HepG2 (cell line): ENCODE measurements around the gene AP4M1. TPM values are rescaled to one million over a fixed set of nuclear protein-coding genes. Genes with fewer than 3 reads are reported as not detected.

Experiments used
- RBAK ChIP-seq: sonication (generic); formaldehyde crosslinking; IDR thresholded peaks from 2 replicates; pipeline ENCODE4 v1.5.1; 2020; ENCODE audit warnings: mild to moderate bottlenecking, missing genetic modification reagents
- ZNF713 ChIP-seq: sonication (generic); formaldehyde crosslinking; IDR thresholded peaks from 2 replicates; pipeline ENCODE4 v1.4.0; 2020; ENCODE audit warnings: mild to moderate bottlenecking, missing genetic modification reagents
- polyA plus RNA-seq, 8 experiments: library from polyadenylated mRNA; depleted of rRNA in 3 of 8; stranded (reverse) in 7 of 8; unstranded in 1 of 8; fragments of >200 nt; fragmentation: Illumina TruSeq in 4 of 8; extraction: Trizol in 4 of 8; gene quantifications; 2 replicates each; pipeline versions ENCODE4 v1.2.1 to v1.2.3, GENCODE V29; 2011 to 2016; ENCODE audit warnings: low read depth in 4 of 8, missing spikeins in 1 of 8, mixed read lengths in 1 of 8; ENCODE audit not compliant: insufficient read depth in 1 of 8
- total RNA-seq, 5 experiments: library from RNA; depleted of rRNA; stranded (reverse); fragments of >200 nt; fragmentation: Illumina TruSeq; extraction: Trizol; gene quantifications; 2 replicates each; pipeline ENCODE4 v1.2.3, GENCODE V29; 2016; ENCODE audit warnings: low read depth in 1 of 5
- TF ChIP-seq, protein P1 (sequence below): sonication (generic); formaldehyde crosslinking; IDR thresholded peaks from 2 replicates; pipeline ENCODE4 v1.8.1; 2023; ENCODE audit warnings: mild to moderate bottlenecking, moderate library complexity, missing genetic modification reagents
- TF ChIP-seq, protein P2 (sequence below): sonication (generic); formaldehyde crosslinking; IDR thresholded peaks from 2 replicates; pipeline ENCODE4 v1.4.0; 2020; ENCODE audit warnings: missing genetic modification reagents, mild to moderate bottlenecking, borderline replicate concordance
- TF ChIP-seq, protein P3 (sequence below), 2 experiments: IDR thresholded peaks; 2 replicates each; pipeline ENCODE4 v1.6.1; 2011 to 2012; ENCODE audit warnings: low read length in 2 of 2, borderline replicate concordance in 1 of 2, low read depth in 1 of 2, mild to moderate bottlenecking in 1 of 2, moderate library complexity in 1 of 2
- TF ChIP-seq, protein P4 (sequence below): sonication (generic); formaldehyde crosslinking; IDR thresholded peaks from 2 replicates; pipeline ENCODE4; 2020; ENCODE audit warnings: missing genetic modification reagents, mild to moderate bottlenecking, borderline replicate concordance
- TF ChIP-seq, protein P5 (sequence below): sonication (generic); formaldehyde crosslinking; IDR thresholded peaks from 2 replicates; pipeline ENCODE4 v1.9.0; 2021; ENCODE audit warnings: missing genetic modification reagents, mild to moderate bottlenecking, borderline replicate concordance
- TF ChIP-seq, protein P6 (sequence below): sonication (generic); formaldehyde crosslinking; IDR thresholded peaks from 2 replicates; pipeline ENCODE4 v1.8.0; 2022; ENCODE audit warnings: mild to moderate bottlenecking, missing genetic modification reagents, moderate library complexity
- TF ChIP-seq, protein P7 (sequence below): sonication (generic); formaldehyde crosslinking; conservative IDR thresholded peaks from 2 replicates; pipeline ENCODE4 v1.4.0; 2020; ENCODE audit warnings: missing genetic modification reagents

Gene AP4M1
- total and polyA plus RNA-seq, 2 of the 13 experiments (the other 11 are each of a cell fraction or from before 2014, with no cell fraction given), result 6.3 to 9.7 TPM

DNA sequence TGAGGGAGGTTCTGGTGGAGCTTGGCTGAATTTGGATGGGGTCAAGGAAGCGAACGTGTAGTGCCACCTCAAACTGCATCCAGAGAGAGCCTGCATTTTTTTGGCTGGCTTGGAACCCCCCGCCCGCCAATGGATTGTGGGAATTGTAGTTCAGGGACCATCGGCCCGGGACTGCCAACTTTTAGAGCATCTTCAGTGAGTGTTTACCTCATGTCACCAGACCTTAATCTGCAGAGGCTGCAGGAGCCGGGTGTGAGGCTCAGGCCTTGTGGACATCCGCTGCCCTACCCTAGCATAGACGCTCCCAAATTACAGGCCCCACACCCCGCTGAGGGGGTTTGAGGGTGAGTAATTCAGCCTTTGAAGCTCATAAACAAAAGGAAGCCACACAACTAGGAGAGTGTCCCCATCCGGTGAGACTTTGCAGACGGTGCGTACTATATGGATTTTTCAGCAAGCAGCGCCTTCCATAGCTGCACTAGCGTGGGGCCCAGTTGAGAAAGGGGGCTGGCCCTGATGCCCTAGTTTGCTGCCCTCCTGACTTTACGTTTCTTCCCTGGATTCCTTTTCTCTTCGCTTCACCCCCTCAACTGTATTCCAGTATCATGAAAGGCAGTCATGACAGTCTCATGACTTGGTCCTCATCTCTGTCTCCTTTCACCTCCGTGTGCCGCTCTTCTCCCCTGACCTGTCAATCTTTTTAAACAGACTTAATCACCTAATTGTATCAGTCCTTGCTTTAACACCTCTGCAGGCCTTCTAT lies 18.7 kb downstream of the AP4M1 start (continued):
- TF ChIP-seq, protein P1, sequence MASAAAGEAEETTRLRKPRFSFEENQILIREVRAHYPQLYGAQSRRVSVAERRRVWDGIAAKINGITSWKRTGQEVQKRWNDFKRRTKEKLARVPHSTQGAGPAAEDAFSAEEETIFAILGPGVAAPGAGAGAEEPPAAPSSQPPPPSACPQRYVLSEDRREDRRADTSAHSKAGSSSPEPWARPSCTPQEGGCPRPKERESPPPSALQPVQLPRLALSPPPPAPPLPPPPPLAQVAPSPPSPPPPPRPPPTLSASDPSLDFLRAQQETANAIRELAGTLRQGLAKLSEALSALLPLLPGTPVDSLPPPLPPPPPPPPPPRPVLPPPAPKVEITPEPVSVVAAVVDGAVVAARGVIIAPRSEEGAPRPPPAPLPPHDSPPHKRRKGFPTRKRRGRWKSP (CRISPR knock-in tag), result no peak
- TF ChIP-seq, protein P2, sequence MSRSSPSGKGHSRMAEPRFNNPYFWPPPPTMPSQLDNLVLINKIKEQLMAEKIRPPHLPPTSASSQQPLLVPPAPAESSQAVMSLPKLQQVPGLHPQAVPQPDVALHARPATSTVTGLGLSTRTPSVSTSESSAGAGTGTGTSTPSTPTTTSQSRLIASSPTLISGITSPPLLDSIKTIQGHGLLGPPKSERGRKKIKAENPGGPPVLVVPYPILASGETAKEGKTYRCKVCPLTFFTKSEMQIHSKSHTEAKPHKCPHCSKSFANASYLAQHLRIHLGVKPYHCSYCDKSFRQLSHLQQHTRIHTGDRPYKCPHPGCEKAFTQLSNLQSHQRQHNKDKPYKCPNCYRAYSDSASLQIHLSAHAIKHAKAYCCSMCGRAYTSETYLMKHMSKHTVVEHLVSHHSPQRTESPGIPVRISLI, result no peak
- TF ChIP-seq, protein P3, sequence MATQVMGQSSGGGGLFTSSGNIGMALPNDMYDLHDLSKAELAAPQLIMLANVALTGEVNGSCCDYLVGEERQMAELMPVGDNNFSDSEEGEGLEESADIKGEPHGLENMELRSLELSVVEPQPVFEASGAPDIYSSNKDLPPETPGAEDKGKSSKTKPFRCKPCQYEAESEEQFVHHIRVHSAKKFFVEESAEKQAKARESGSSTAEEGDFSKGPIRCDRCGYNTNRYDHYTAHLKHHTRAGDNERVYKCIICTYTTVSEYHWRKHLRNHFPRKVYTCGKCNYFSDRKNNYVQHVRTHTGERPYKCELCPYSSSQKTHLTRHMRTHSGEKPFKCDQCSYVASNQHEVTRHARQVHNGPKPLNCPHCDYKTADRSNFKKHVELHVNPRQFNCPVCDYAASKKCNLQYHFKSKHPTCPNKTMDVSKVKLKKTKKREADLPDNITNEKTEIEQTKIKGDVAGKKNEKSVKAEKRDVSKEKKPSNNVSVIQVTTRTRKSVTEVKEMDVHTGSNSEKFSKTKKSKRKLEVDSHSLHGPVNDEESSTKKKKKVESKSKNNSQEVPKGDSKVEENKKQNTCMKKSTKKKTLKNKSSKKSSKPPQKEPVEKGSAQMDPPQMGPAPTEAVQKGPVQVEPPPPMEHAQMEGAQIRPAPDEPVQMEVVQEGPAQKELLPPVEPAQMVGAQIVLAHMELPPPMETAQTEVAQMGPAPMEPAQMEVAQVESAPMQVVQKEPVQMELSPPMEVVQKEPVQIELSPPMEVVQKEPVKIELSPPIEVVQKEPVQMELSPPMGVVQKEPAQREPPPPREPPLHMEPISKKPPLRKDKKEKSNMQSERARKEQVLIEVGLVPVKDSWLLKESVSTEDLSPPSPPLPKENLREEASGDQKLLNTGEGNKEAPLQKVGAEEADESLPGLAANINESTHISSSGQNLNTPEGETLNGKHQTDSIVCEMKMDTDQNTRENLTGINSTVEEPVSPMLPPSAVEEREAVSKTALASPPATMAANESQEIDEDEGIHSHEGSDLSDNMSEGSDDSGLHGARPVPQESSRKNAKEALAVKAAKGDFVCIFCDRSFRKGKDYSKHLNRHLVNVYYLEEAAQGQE (IDR thresholded peaks at IDR 0.05; ENCODE audit: borderline replicate concordance in 1 of 2, low read depth in 1 of 2, low read length in 2 of 2), result no peak
- TF ChIP-seq RBAK (CRISPR knock-in tag) (no peak), ZNF713 (no peak)
- TF ChIP-seq, protein P4, sequence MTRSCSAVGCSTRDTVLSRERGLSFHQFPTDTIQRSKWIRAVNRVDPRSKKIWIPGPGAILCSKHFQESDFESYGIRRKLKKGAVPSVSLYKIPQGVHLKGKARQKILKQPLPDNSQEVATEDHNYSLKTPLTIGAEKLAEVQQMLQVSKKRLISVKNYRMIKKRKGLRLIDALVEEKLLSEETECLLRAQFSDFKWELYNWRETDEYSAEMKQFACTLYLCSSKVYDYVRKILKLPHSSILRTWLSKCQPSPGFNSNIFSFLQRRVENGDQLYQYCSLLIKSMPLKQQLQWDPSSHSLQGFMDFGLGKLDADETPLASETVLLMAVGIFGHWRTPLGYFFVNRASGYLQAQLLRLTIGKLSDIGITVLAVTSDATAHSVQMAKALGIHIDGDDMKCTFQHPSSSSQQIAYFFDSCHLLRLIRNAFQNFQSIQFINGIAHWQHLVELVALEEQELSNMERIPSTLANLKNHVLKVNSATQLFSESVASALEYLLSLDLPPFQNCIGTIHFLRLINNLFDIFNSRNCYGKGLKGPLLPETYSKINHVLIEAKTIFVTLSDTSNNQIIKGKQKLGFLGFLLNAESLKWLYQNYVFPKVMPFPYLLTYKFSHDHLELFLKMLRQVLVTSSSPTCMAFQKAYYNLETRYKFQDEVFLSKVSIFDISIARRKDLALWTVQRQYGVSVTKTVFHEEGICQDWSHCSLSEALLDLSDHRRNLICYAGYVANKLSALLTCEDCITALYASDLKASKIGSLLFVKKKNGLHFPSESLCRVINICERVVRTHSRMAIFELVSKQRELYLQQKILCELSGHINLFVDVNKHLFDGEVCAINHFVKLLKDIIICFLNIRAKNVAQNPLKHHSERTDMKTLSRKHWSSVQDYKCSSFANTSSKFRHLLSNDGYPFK, result no peak
- TF ChIP-seq, protein P5, sequence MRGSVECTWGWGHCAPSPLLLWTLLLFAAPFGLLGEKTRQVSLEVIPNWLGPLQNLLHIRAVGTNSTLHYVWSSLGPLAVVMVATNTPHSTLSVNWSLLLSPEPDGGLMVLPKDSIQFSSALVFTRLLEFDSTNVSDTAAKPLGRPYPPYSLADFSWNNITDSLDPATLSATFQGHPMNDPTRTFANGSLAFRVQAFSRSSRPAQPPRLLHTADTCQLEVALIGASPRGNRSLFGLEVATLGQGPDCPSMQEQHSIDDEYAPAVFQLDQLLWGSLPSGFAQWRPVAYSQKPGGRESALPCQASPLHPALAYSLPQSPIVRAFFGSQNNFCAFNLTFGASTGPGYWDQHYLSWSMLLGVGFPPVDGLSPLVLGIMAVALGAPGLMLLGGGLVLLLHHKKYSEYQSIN (CRISPR knock-in tag), result no peak
- TF ChIP-seq, protein P6, sequence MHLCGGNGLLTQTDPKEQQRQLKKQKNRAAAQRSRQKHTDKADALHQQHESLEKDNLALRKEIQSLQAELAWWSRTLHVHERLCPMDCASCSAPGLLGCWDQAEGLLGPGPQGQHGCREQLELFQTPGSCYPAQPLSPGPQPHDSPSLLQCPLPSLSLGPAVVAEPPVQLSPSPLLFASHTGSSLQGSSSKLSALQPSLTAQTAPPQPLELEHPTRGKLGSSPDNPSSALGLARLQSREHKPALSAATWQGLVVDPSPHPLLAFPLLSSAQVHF, result no peak
- TF ChIP-seq, protein P7, sequence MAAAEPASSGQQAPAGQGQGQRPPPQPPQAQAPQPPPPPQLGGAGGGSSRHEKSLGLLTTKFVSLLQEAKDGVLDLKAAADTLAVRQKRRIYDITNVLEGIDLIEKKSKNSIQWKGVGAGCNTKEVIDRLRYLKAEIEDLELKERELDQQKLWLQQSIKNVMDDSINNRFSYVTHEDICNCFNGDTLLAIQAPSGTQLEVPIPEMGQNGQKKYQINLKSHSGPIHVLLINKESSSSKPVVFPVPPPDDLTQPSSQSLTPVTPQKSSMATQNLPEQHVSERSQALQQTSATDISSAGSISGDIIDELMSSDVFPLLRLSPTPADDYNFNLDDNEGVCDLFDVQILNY (CRISPR knock-in tag), result no peak
